Measurements from ENCODE around the gene PPP2R5A.

DNA sequence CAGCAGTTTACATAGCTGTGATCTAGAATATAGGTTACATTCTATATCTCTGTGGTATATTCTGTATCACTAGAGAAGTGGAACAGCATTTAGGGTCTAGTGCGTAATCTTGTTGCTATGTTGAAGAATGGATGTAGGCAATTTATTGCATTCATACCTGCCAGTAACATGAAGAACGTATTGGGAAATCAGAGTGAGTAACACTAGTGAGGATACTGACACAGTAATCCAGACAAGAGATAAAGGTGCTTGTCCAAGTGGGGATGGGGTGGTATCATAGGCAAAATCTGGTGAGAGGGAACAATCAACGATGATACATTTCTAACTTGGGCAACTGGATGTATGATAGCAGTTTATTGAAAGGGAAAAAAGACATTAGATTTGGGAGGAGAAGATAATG lies 9.8 kb downstream of the PPP2R5A start:
- TF ChIP-seq, protein P1, sequence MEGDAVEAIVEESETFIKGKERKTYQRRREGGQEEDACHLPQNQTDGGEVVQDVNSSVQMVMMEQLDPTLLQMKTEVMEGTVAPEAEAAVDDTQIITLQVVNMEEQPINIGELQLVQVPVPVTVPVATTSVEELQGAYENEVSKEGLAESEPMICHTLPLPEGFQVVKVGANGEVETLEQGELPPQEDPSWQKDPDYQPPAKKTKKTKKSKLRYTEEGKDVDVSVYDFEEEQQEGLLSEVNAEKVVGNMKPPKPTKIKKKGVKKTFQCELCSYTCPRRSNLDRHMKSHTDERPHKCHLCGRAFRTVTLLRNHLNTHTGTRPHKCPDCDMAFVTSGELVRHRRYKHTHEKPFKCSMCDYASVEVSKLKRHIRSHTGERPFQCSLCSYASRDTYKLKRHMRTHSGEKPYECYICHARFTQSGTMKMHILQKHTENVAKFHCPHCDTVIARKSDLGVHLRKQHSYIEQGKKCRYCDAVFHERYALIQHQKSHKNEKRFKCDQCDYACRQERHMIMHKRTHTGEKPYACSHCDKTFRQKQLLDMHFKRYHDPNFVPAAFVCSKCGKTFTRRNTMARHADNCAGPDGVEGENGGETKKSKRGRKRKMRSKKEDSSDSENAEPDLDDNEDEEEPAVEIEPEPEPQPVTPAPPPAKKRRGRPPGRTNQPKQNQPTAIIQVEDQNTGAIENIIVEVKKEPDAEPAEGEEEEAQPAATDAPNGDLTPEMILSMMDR (IDR thresholded peaks at IDR 0.05; ENCODE audit: poor library complexity), result no peak
- TF ChIP-seq EZH2 (IDR thresholded peaks at IDR 0.05; ENCODE audit: borderline replicate concordance), result no peak
